Colon (tissue), 2 donors: ENCODE results near the gene SV2B.

Experiments used
- FAIRE-seq: peaks from 2 replicates; lab custom pipeline; 2012; peaks lifted over from hg19 to GRCh38; lab: Jason Lieb, UNC
- donor health status: control.
- donor health status: control.

Gene SV2B

DNA sequence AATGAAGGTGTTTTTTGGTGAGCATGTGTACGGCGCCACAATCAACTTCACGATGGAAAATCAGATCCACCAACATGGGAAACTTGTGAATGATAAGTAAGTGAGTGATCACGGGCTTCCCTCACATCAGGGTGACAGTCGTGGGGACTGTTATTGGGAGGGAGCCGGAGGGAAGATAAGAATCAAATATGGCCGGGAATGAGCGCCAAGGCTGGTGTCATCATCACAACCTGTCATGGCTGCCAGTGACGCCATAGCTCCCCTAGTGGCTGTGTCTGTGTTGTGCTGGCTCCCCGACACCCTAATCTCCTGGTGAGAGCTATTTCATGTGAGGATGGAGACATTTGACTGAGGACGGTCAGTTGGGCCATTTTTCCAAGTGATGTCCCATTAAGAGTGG, 168.5 kb downstream of the SV2B start:
- FAIRE-seq = no peak

- FAIRE-seq = no peak
Measured at GRCh38 chr15:91270747-91271146, 170.7 kb downstream of the SV2B start.

DNA sequence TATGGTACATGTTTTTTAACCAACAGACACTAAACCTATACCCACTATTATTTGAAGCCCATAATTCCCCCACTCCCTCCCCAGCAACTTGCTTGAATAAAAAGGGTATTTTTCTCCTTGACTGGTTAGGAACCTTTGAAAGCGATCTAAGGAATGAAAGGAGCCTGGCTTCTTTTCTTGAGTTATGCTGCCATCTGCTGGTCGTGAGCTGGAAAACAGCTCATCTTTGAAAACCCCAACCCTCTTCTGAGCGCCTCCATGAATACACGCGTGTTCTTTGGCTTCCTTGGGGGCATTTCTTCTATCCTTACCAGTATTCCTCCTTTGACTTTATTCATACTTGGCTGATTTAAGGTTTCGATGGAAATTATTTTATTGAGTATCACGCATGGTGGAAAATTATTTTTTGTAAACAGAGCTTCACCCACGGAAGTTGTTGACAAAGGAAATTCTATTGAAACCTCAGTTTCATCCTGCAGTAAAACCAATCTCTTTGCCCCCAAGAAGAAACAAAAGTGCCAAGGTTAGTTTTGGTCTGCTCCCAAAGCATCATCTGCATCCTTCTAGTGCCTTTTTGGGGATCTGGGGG, 171.6 kb downstream of the SV2B start:
- no peak for FAIRE-seq

DNA sequence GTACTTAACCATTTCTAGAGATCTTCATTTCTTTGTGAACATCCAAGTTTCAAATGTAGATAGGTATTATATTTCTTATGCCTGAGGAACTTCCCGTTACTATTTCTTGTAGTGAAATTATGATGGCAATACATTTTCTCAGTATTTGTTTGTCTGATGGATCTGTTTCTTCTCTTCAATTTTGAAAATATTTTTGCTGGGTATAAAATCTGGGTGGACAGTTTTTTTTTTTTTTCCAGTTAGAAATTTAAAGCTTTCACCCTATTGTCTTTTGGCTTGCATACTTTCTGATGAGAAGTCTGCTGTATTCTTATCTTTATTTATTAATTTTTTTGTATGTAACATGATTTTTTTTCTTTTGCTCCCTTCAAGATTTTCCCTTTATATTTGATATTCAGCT, 175.8 kb downstream of the SV2B start:
- no peak for FAIRE-seq

DNA sequence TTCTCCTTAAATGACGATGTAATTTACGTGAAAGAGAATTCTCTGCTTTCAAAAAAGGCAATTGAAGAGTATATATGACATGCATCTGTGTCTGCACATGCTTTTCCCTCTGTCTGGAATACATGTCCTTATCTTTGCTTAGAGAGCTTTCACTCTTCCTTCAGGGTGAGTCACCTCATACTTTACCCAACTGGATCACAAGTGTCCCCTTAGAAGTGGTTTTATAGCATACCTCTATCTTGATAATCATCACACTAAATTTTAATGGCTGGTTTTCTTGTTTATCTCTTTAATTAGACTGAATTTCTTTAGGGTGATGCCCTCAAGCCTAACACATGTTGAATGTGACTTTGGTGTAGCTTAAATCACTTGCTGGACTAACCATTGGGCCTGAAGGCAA, 178.9 kb downstream of the SV2B start:
- FAIRE-seq = no peak

GRCh38 chr15:91279486-91279885, 179.4 kb downstream of the SV2B start:
- no peak for FAIRE-seq

DNA sequence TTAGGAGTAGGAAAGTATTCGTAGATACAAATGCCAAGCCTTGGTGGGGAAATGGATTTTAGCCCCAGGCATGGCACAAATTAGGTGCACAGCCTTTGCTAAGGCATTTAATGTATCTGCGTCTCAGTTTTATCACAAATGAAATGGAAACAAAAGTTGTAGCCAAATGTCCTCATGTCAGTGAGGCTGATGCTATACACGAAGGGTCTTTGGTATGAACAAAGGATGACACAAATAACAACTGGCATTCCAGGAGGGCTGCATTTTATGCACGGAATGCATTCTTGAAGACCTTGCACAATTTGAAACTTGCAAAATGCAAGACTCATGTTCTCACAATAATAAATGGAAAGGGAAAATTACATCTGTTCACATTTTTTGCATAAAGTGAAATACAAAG, 181.9 kb downstream of the SV2B start:
- FAIRE-seq = no peak

DNA sequence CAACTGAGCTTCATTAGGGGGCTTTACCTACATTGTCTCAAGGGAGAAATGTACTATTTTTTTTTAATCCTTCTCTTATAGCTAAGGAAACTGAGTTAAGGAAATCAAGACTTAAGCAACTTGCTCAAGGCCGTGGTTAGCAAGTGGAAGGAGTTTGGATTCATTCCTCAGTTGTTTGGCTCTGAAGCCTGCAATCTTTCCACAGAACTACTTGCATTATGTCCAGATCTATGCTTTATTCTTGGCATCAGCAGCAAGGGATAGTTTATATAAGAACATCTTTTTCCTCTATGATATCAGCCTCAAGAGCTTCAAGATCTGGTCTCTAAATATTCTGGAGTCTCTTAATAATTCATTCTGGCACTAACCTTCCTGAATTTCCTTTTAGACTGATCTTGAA, 182.4 kb downstream of the SV2B start:
- FAIRE-seq = no peak

GRCh38 chr15:91283155-91283554, 183.1 kb downstream of the SV2B start:
- no peak for FAIRE-seq

GRCh38 chr15:91284758-91285466, 184.9 kb downstream of the SV2B start:
- no peak for FAIRE-seq

DNA sequence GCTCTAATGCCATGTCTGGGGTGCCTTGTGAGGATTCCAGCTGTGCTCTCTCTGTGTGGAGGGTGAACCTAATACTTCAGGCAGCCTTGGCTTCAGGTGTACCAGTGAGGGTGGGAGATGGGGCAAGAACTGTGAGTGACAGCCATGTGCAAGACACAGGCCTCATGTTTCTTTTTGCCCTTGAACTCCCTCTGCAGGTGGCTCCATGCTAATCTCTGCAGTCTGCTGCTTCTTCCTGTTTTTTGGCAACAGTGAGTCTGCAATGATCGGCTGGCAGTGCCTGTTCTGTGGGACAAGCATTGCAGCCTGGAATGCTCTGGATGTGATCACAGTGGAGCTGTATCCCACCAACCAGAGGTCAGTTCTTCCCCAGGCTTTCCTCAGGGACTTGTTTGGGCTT, 189.3 kb downstream of the SV2B start:
- no peak for FAIRE-seq

GRCh38 chr15:91290553-91290952, 190.5 kb downstream of the SV2B start:
- no peak for FAIRE-seq

- no peak for FAIRE-seq
Measured at GRCh38 chr15:91291673-91292072, 191.6 kb downstream of the SV2B start.

DNA sequence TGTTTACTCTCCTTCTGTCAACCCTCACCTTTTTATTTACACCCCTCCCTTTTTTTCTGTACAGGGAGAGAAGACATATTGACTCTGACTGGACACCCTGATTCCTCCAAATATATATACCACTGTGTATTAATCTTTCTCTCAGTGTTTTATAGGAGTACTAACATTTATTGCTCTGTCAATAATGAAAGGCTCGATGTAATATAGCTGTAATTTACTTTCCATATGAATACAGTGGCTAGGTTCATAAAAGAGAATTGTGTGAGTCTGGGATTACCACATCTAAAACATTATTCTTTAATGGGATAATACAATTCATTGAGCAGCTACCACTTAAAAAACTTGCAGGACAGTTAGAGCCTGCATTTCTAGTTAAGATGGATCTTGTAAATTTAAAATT, 194.3 kb downstream of the SV2B start:
- FAIRE-seq = no peak

GRCh38 chr15:91294795-91295194, 194.7 kb downstream of the SV2B start:
- no peak for FAIRE-seq

DNA sequence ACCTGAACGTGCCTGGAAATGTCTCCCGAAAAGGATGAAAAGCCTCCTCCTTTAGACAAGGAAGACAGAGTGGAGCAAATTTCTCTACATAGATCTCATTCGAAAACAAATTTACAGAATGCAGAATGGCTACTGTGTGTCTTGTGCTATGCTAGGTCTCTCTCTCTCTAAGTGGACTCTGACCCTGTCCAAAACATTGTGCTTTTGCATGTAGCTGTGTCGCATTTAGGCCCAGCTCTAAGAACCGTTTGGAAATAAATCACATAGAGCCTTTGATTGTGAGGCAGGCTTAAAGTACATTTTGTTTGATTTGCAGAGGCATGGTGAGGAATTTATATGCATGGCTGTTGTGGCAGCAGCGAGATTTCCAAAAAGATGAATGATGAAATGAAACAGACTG, 198.0 kb downstream of the SV2B start:
- no peak for FAIRE-seq

- FAIRE-seq = no peak
Measured at GRCh38 chr15:91302588-91303439, 202.8 kb downstream of the SV2B start.

DNA sequence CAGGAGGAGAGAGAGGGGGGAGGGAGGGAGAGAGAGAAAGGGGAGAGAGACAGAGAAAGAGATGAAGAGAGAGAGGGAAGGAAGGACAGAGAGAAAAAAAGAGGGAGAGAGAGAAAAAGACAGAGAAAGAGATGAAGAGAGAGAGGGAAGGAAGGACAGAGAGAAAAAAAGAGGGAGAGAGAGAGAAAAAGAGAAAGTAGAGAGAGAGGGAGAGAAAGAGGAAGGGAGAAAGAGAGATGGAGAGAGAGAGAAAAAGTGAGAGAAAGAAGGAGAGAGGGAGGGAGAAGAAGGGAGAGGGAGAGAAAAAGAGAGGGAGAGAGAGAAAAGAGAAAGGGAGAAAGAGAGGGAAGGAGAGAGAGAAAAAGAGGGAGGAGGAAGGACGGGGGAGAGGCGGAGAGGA, 204.2 kb downstream of the SV2B start:
- no peak for FAIRE-seq

- no peak for FAIRE-seq
Measured at GRCh38 chr15:91304786-91305185, 204.7 kb downstream of the SV2B start.

- FAIRE-seq = no peak
Measured at GRCh38 chr15:91306144-91306543, 206.1 kb downstream of the SV2B start.

- no peak for FAIRE-seq
Measured at GRCh38 chr15:91307601-91308000, 207.5 kb downstream of the SV2B start.

DNA sequence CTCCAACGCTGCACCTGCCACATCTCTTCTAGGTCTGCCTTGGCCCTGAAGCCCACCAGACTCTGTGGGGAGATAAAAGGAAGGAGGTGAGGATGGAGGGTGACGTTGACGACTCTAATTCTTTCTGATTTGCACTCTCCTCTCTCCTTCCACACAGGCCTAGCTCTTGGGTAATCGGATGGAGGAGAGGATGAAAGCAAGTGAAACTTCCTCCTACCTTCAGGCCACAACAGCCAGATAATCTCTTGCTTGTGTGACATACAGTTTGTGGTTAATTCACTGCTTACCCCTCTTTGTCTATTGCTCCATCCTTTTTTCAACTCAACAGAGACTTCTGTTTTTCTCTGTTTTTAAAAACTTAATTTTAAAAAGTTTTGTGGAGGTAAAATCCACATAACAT, 208.1 kb downstream of the SV2B start:
- no peak for FAIRE-seq

GRCh38 chr15:91308855-91309254, 208.8 kb downstream of the SV2B start:
- no peak for FAIRE-seq
